ENCODE measurements around the gene TMEM183A. TPM values are rescaled to one million over a fixed set of nuclear protein-coding genes. Genes with fewer than 3 reads are reported as not detected.
"Not testable (repeated sequence)": the region's sequence is repeated elsewhere in the genome, so short reads cannot be mapped to it uniquely, and the experiment has no call there.

TMEM183A gene
- total RNA-seq, 2 donors from 2014 or later, result 50.1 to 62.6 TPM

DNA sequence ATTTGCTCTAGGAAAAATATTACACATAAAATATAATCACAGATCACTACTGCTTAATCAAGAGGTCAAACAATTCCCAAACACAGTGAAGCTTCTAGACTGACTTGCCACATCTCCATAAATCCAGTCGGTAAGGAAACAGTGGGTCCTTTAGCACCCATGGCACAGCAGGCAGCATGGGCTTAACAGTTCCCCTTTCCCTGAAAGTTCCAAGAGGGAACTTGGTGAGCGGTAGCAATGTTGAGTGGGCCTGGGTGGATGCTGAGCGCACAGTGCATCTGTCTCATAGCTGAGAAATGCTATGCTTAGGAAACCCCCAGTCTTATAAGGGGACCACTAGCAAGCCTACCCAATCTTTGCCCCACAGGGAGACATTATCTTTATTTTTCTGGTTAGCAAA, 32.3 kb upstream of the TMEM183A start:
- no peak overlapping the region for H3K4me3 Mint-ChIP-seq
- no peak for ATAC-seq (replicated peaks)
- H3K27me3 Mint-ChIP-seq, result peaks cover 20% of the 10 kb centered on the region
- no peaks in the 10 kb centered on the region for H3K36me3 Mint-ChIP-seq (ENCODE audit: low read depth)
- H3K27ac Mint-ChIP-seq, result no peak overlapping the region
- H3K4me1 Mint-ChIP-seq, result no peaks in the 10 kb centered on the region
- H3K9me3 Mint-ChIP-seq, result no peaks in the 10 kb centered on the region

DNA sequence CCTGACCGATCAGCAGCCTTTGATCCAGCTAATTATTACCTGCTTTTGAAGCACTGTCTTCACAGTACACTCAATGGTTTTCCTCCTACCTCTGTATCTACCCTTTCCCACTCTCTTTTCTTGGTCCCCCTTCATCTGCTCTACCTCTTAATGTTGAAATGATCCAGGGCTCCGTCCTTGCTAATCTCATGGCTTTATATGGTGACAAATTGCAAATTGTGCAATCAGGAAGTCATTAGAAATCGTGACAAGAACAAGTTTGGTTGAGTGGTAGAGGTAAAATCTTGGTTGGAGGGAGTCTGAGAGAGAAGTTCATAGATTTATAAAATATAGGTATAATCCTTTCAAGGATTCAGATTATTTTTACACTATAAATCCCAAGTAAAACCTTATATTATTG, 30.5 kb upstream of the TMEM183A start:
- H3K36me3 Mint-ChIP-seq (ENCODE audit: low read depth), result no peaks in the 10 kb centered on the region
- no peak overlapping the region for H3K4me3 Mint-ChIP-seq

DNA sequence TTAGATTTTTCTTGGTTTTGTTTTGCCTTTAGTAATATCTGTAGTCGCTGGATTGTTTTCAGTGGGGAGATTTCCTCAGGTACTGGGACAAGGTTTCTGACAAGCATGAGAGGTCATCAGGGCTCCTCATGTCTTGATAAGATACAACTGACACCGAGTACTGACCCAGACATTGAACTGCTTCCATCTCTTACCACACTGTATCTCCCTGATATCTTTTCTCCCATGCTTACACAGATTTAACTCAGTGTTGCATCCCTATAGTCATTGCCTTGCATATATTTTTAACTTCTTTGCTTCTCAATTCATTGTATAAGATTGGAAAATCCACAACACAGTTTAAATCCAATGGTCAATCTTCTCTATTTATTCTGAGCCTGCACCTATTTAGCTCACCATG, 27.7 kb upstream of the TMEM183A start:
- Mint-ChIP-seq H3K27ac (no peak overlapping the region), H3K9me3 (no peaks in the 10 kb centered on the region), H3K4me1 (no peaks in the 10 kb centered on the region), H3K36me3 (ENCODE audit: low read depth) (no peaks in the 10 kb centered on the region), H3K27me3 (peaks cover 23% of the 10 kb centered on the region), H3K4me3 (no peak overlapping the region)
- no peak for ATAC-seq (replicated peaks)

More for the DNA sequence above, 30.5 kb upstream of the TMEM183A start:
- no peaks in the 10 kb centered on the region for H3K4me1 Mint-ChIP-seq
- peaks cover 23% of the 10 kb centered on the region for H3K27me3 Mint-ChIP-seq
- no peak for ATAC-seq (replicated peaks)
- no peak overlapping the region for H3K27ac Mint-ChIP-seq
- H3K9me3 Mint-ChIP-seq, result no peaks in the 10 kb centered on the region

DNA sequence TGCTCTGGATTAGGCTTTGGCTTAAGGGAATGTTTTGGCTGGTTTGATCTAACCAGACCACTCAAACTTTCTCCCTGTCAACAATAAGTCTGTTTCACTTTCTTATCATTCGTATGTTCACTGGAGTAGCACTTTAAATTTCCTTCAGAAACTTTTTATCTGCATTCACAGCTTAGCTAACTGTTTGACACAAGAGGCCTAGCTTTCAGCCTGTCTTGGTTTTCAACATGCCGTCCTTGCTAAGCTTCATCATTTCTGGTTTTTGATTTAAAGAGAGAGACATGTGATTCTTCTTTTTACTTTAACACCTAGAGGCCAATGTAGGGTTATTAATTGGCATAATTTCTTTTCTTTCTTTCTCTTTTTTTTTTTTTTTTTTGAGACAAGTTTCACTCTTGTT, 25.2 kb upstream of the TMEM183A start:
- Mint-ChIP-seq H3K4me3 (no peak overlapping the region), H3K4me1 (no peaks in the 10 kb centered on the region), H3K27ac (no peak overlapping the region), H3K36me3 (ENCODE audit: low read depth) (no peaks in the 10 kb centered on the region), H3K9me3 (no peaks in the 10 kb centered on the region), H3K27me3 (peaks cover 26% of the 10 kb centered on the region)
- ATAC-seq (replicated peaks), result no peak

DNA sequence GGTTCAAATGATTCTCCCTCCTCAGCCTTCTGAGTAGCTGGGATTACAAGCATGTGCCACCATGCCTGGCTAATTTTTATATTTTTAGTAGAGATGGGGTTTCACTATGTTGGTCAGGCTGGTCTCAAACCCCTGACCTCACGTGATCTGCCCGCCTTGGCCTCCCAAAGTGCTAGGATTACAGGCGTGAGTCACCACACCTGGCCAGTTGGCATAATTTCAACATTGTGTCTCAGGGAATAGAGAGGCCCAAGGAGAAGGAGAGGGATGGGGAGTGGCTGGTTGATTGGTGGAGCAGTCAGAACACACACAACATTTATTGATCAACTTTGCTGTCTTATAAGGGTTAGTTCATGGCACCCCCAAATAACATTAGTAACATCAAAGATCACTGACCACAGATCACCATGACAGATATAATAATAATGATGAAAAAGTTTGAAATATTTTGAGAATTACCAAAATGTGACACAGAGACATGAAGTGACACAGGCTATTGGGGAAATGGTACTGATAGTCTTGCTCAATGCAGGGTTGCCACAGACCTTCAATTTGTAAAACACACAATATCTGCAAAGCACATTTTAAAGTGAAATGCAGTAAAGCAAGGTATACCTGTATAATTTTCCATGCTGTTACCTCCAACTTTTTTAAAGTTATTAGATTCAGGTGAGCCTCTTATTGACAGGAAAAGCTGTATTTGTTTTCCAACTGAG, 24.3 kb upstream of the TMEM183A start:
- no peaks in the 10 kb centered on the region for H3K4me1 Mint-ChIP-seq
- no peak overlapping the region for H3K4me3 Mint-ChIP-seq
- no peaks in the 10 kb centered on the region for H3K36me3 Mint-ChIP-seq (ENCODE audit: low read depth)
- peaks cover 20% of the 10 kb centered on the region for H3K27me3 Mint-ChIP-seq
- H3K27ac Mint-ChIP-seq, result no peak overlapping the region
- no peak for ATAC-seq (replicated peaks)
- H3K9me3 Mint-ChIP-seq, result no peaks in the 10 kb centered on the region

DNA sequence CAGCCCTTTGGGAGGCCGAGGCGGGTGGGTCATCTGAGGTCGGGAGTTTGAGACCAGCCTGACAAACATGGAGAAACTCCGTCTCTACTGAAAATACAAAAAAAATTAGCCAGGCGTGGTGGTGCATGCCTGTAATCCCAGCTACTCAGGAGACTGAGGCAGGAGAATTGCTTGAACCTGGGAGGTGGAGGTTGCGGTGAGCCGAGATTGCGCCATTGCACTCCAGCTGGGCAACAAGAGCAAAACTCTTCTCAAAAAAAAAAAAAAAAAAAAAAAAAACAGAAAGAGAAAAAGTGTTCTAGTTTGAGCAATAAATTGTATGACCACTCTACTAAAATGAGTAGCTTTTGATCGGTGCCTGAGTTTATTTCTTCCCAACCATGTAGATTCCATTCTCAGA, 21.1 kb upstream of the TMEM183A start:
- not testable (repeated sequence) for H3K4me3 Mint-ChIP-seq; H3K27ac Mint-ChIP-seq; H3K36me3 Mint-ChIP-seq (ENCODE audit: low read depth); ATAC-seq (replicated peaks); H3K4me1 Mint-ChIP-seq; H3K9me3 Mint-ChIP-seq; H3K27me3 Mint-ChIP-seq

DNA sequence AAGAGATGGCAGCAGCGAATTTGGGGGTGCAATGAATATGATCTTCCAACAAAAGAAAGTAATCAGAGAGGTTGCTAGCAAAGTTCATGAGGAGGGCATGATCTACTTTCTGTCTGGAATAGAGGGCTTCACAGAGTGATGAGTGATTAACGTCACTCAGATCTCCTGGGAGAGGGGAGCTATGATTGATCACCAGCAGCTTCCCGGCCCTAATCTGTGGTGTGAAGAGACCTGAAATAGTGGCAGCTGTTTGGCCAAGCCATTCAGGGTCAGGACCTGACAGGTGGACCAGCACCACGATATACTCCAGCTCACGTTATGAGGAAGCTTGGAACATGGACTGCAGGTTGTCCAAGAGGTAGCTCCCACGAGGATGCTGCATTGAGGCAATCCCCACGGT, 19.9 kb upstream of the TMEM183A start:
- no peak for ATAC-seq (replicated peaks)
- Mint-ChIP-seq H3K4me3 (no peak overlapping the region), H3K4me1 (no peaks in the 10 kb centered on the region), H3K27me3 (peaks cover 17% of the 10 kb centered on the region), H3K9me3 (no peaks in the 10 kb centered on the region), H3K27ac (no peak overlapping the region), H3K36me3 (ENCODE audit: low read depth) (no peaks in the 10 kb centered on the region)

DNA sequence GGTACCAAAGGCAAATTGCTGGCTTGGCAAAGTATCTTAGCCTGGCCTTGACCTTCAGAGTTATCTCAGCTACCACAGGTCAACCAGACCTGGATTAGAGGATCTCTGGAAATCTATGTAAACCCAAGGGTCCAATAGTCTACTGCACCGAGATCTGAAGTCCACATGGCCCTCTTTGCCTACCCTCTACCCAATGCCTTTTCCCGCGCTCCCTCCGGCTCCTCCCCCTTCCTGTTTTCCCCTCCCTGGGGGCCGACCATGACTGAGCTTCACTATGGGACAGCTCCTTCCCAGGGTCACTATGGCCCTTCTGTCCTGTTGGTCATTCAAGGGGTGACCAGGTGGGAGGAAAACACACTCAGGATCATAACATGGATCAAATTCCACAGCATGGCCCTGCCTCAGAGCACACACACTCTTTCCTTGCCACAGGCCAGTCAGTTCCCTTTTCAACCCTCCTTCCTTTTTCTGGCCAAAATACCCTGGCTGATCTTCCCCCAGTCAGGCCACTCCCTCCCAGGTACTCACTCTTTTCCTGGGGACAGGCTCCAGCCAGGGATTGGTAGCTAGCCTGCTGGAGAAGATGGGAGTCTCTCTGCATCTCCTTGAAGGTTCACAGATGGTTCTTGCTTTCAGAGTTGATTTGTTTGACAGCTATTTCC, 19.1 kb upstream of the TMEM183A start:
- Mint-ChIP-seq H3K27ac (no peak overlapping the region), H3K27me3 (peaks cover 21% of the 10 kb centered on the region), H3K4me1 (no peaks in the 10 kb centered on the region), H3K9me3 (no peaks in the 10 kb centered on the region), H3K36me3 (ENCODE audit: low read depth) (no peaks in the 10 kb centered on the region), H3K4me3 (no peak overlapping the region)
- no peak for ATAC-seq (replicated peaks)

DNA sequence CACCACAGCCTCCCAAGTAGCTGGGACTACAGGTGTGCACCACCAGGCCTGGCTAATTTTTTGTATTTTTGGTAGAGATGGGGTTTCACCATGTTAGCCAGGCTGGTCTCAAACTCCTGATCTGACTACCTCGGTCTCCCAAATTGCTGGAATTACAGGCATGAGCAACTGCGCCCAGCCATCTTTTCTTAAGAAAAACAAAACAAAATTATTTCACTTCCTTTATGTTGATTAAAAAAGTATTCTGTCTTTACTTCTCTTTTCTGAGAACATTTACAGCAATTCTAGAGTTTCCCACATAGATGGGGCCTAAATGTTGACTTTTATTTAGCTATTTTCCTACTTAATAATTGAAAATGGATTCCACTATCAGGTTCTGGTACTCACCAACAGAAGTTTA, 17.3 kb upstream of the TMEM183A start:
- Mint-ChIP-seq H3K9me3 (no peaks in the 10 kb centered on the region), H3K4me1 (no peaks in the 10 kb centered on the region), H3K4me3 (no peak overlapping the region), H3K36me3 (ENCODE audit: low read depth) (no peaks in the 10 kb centered on the region), H3K27me3 (peaks cover 31% of the 10 kb centered on the region), H3K27ac (no peak overlapping the region)
- ATAC-seq (replicated peaks), result no peak

DNA sequence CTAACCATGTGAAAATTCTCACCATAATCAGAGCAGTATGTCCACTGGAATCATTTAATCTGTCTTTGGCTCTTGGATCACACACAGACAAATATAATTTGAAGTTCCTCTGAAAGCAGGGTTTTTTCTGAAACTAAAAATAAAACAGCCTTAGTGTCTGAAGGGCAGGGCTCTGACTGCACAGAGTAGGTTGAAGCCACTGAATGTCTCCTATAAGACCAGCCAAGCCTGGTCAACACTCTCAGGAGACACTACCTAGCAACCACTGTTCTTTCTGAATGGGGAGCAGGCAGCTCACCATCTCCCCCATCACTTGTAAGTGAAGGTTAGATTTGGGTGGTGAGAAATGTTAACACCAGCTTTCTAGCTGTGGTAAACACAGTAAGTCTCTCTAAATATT, 16.1 kb upstream of the TMEM183A start:
- Mint-ChIP-seq H3K27me3 (peaks cover 39% of the 10 kb centered on the region), H3K4me1 (no peaks in the 10 kb centered on the region), H3K36me3 (ENCODE audit: low read depth) (no peaks in the 10 kb centered on the region), H3K4me3 (no peak overlapping the region), H3K27ac (no peak overlapping the region), H3K9me3 (no peaks in the 10 kb centered on the region)
- no peak for ATAC-seq (replicated peaks)

DNA sequence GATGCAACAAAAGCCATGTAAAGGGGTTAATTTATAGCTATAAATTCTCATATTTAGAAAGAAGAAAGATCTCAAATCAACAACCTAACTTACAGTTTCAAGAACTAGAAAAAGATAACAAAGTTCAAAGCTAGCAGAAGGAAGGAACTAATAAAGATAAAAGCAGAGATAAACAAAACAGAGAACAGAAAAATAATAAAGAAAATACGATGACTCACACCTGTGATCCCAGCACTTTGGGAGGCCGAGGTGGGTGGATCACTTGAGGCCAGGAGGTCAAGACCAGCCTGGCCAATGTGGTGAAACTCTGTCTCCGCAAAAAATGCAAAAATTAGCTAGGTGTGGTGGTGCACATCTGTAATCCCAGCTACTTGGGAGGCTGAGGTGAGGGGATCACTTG, 12.4 kb upstream of the TMEM183A start:
- Mint-ChIP-seq H3K27me3 (peaks cover 48% of the 10 kb centered on the region), H3K9me3 (no peaks in the 10 kb centered on the region), H3K4me1 (peaks cover 6% of the 10 kb centered on the region), H3K36me3 (ENCODE audit: low read depth) (no peaks in the 10 kb centered on the region), H3K4me3 (no peak overlapping the region), H3K27ac (no peak overlapping the region)
- ATAC-seq (replicated peaks), result no peak

DNA sequence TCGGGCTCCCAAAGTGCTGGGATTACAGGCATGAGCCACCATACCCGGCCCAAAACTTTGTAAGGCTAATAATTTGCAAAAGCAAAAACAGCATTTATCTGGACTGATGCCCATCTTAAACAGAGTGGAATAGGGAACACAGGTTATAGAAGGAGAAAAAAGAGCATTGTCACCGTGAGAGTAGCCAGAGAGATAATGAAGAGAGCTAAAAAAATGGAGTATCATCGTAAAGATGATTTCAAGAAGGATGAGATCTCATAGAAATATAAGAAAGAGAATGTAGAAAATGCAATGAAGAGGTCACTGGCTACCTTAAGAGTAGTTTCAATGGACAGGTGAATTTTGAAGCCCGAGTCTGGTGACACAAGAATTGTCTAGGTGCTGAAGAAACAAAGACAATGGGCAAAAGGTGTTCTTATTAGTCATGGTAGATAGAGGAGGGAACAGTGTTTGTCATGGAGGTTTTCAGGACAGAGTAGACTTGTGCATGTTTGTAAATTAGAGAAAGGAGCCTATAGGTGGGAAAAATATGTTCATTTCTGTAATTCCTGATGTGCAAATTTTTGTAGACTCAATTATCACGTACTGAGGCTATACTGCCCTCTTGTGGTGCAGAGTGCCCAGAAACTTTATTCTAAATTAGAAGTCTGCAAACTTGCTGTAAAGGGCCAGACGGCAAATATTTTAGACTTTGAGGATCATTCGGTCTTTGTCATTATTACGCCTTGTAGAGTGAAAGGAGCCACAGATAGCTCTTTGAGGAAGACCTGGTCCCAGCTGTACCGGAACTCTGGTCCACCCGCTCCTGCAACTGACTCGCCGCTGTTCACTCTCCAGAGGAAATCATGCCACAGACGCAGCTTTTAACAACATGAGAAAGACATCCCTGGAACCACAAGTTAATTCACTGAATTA, 8.1 kb upstream of the TMEM183A start:
- no peaks in the 10 kb centered on the region for H3K36me3 Mint-ChIP-seq (ENCODE audit: low read depth)
- peak overlapping the region; percentile 62 for H3K4me3 Mint-ChIP-seq
- H3K27ac Mint-ChIP-seq, result peak overlapping the region; percentile 61
- peaks cover 6% of the 10 kb centered on the region for H3K4me1 Mint-ChIP-seq
- no peaks in the 10 kb centered on the region for H3K9me3 Mint-ChIP-seq
- ATAC-seq (replicated peaks), result peak; percentile 55
- peaks cover 25% of the 10 kb centered on the region for H3K27me3 Mint-ChIP-seq

DNA sequence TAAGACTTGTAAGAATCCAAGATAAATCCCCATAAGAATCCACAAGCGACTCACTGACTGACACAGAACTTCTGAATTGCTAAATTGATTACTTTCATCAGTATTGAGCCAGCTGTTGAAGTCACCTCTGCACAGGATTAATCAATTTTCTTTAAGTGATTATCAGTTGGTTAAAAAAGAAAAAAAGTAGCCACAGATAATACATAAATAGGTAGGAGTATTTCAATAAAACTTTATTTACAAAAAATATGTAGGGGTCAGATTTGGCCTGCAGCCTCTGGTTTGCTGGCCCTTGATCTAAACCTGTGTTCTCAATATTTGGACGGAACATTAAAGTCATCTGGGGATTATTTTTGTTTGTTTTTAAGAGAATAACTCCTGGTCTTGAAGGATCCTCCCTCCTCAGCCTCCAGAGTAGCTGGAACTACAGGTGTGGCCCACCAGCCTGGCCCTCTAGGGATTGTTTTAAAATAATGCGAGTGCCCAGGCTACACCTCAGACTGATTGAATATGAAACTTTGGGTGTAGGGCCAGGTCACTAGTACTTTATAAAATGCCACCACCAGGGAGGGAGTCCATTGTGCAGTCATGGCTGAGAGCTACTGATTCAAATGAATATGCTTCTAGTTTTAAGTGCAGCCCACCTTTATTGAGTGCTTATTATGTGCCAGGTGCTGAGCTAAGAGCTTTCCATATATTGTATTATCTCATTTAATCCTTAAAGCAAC, 6.8 kb upstream of the TMEM183A start:
- Mint-ChIP-seq H3K4me3 (no peak overlapping the region), H3K27me3 (peaks cover 16% of the 10 kb centered on the region), H3K9me3 (no peaks in the 10 kb centered on the region), H3K36me3 (ENCODE audit: low read depth) (no peaks in the 10 kb centered on the region), H3K27ac (no peak overlapping the region), H3K4me1 (peaks cover 6% of the 10 kb centered on the region)
- no peak for ATAC-seq (replicated peaks)

DNA sequence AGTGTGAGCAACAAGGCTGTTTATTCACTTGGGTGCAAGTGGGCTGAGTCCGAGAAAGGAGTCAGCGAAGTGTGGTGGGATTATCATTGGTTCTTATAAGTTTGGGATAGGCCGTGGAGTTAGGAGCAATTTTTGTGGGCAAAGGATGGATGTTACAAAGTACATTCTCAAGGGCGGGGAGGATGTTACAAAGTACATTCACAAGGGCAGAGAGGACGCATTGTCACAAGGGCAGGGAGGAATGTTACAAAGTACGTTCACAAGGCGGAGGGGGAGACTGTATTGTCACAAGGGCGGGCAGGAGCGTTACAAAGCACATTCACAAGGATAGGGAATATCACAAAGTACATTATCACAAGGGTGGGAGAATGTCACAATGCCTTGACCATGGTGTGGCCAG, 5.2 kb upstream of the TMEM183A start:
- peaks cover 13% of the 10 kb centered on the region for H3K4me1 Mint-ChIP-seq
- H3K27ac Mint-ChIP-seq, result no peak overlapping the region
- no peak for ATAC-seq (replicated peaks)
- peaks cover 2% of the 10 kb centered on the region for H3K36me3 Mint-ChIP-seq (ENCODE audit: low read depth)
- H3K9me3 Mint-ChIP-seq, result no peaks in the 10 kb centered on the region
- no peak overlapping the region for H3K4me3 Mint-ChIP-seq
- H3K27me3 Mint-ChIP-seq, result peaks cover 9% of the 10 kb centered on the region

Data from activated T-helper 17 cell treated with anti-CD3 and anti-CD28 coated beads, Interleukin-2, amount 50 U/mL, for 72 hours (primary cell).